Glomerular endothelial cell (primary cell): ENCODE results near the gene FHIT. TPM values are rescaled to one million over a fixed set of nuclear protein-coding genes. Genes with fewer than 3 reads are reported as not detected.

Experiments used
- DNase-seq: peaks from one replicate; pipeline ENCODE4 v3.0.0-alpha.2; 2011; ENCODE audit warnings: low read depth, low spot score; ENCODE audit errors: extremely low read depth
- total RNA-seq: library from RNA; depleted of rRNA; stranded (reverse); fragments of >200 nt; gene quantifications from 2 replicates; pipeline ENCODE4 v1.2.3, GENCODE V29; 2015

Gene FHIT
- total RNA-seq, 1 donor from 2014 or later: 8.1 TPM

DNA sequence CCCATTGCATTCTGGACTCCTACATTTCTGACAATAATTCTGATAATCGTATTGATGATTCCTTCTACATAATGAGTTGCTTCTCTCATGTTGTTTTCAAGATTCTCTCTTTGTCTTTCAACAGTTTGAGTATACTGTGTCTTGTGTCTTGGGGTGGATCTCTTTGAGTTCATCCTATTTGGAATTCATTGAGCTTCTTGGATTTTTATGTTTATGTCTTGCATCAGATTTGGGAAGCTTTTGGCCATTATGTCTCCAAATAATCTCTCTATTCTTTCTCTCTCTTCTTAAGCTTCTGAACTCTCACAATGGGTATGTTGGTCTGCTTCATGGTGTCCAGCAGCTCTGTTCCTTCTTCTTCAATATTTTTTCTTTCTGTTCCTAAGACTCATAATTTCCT is 592.2 kb downstream of the FHIT start:
- no peak for DNase-seq

DNA sequence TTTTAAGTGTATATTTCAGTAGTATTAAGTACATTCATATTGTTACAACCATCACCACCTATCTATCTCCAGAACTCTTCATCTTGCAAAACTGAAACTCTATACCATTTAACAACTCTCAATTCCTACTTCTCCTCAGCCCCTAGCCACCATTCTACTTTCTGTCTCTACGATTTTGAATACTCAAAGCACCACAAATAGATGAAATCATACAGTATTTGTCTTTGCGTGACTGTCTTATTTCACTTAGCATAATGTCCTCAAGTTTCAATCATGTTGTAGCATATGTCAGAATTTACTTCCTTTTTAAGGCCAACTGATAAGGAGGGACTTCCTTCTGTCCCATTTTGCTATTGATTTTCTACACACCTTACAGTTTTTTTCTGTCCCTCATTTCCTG is 593.3 kb downstream of the FHIT start:
- DNase-seq: no peak

DNA sequence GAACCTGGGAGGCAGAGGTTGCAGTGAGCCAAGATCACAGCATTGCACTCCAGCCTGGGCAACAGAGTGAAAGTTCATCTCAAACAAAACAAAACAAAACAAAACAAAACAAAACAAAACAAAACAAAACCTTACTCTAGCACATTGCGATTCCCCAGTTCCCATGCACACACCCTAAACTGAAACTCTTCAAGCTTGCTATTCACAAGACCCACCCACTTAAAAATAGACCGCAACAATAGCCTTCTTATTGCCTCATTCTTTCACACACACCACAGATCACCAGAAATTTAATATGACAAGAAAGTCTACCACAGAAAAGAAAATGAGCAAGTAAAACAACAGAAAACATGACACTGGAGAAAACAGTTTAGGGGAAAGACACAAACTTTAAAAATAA is 598.4 kb downstream of the FHIT start:
- DNase-seq: no peak

DNA sequence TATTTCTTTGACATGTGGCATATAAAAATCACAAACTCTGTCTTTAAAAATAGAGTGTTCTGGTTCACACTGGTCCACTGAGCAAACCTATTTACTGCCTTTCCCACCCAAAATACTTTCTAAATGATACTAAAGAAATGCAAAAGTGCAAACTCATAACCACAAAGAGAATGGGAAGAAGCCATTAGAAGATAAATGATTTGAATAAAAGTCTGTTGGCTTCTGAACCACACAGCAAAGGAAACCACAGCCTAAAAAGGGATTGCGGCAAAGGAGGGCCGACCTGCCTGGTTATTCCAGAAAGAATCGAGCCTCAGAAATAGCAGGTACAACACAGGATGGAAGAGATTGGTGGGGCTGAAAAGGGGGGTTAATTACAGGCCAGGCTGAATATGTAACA is 599.5 kb downstream of the FHIT start:
- no peak for DNase-seq

DNA sequence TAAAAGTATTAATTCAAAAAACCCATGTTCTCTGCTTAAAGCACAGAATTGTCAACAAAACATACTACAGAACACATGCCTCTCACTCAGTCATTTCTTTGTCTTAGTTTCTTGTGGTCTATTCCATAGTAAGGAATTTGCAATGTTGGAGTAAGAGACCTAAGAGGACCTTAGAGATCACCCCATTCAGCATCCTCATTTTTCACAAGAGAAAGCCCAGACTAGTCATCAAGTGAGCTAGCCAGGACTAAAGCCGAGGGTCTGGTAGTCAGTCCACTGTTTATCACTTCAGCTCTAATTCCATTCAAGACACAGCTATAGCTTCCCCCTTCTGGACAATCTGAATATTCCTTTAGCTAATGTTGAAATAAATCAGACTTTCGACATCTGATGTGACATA is 601.1 kb downstream of the FHIT start:
- no peak for DNase-seq

DNA sequence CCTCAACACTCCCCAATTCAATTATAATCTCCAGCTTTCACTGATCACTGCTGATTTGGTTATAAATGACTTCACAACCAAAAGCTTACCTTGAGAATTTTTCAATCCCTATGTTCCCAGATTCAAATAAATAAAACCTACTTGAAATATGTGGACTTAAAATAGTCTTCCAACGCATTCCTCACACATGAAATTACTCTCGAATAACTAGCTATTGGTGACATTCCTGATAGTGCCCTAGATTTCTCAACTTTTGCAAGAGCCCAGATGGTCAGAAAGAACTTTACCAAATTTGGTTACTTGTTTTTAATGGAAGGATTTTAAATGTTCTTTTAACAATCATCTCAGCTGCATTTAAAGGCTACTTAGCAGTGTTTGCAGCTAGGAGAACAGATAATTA is 605.5 kb downstream of the FHIT start:
- DNase-seq: no peak

DNA sequence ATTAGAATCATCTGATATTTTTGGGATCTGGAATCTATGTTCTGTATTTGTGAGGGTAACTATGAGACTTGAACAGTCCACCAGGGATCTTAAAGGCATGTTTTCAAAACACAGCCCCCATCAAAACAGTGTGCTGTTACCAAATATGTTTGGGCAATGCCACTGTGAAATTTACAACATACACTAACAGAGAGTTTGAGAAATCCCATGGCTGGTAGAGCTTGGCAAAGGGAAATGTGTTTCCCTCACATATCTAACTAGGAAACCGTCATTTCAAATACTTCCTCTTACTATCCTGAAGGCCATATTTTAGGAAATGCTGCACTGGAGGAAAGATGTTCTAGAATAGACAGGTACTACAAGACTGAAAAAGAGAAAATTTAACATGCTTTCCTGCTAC is 607.4 kb downstream of the FHIT start:
- no peak for DNase-seq

DNA sequence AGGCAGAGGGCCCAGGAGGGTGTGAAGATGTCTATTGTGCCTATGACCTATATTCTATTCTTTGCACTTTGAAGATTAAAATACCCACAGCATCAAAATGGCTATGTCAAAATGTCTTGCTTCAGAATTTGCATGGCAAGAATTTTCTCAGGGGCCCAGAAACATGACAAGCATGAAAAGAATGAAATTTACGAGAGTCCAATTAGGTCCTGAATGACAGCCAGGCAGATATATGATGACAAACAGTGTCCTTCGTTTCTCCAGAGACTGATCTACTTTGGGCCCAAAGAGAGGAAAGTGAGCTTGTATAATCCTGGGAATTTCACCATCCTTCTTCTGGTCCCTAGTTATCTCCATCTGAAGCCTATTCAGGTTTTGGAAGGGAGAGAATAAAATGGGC is 609.9 kb downstream of the FHIT start:
- DNase-seq: no peak

DNA sequence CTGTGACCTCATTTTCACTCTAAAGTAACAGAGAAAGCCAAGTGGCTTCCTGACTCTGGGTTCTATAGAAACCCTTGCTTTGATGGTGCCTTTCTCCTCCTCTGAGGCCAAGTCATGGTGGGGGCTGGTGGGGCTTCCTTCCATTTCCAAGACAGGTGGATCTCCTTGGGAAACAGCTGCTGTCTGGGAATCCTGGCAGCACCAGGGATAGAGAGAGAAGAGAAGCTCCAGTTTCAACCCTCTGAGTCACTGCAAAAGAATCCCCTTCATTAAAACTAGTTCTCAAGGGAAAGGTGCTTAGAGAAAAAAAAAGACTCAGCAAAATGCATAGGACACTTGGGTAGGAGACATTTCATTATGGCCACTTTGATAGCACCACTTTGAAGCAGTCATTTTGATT is 614.4 kb downstream of the FHIT start:
- DNase-seq: no peak

DNA sequence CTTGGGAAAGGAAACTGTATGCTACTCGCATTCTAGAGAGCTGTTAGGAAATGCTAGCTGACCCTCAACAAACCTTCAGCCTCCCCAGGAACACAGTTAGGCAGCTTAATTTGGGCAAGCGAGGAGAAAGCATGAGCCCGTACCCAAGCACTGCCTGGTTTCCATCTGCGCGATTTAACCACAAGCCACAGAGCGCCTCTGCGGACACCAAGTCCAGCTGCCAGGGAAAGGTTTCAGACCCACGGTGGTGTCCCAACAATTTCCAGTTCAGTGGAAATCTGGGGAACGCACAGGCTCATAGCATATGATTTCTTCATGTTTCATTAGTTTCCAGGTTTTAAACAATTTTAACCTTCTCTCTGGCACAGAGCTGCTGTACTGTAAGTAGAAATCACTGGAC is 617.6 kb downstream of the FHIT start:
- no peak for DNase-seq

DNA sequence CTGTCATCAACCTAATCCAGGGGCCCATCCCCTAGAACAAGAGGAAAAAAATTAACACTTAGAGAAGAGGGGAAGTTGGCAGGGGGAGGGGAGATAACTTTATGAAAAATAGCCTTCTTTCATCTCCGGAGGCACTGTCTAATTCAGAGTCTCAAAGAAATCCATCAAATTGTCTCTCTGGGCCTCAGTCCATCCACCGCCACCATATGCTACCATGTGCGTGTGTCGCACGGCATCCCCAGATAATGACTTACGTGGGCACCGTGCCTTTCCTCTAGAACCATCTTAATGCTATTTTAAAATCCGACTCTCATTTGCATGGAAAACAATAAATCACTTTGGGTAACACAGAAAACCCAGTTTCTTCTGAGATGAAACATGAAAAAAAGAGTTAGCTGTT is 619.7 kb downstream of the FHIT start:
- no peak for DNase-seq

DNA sequence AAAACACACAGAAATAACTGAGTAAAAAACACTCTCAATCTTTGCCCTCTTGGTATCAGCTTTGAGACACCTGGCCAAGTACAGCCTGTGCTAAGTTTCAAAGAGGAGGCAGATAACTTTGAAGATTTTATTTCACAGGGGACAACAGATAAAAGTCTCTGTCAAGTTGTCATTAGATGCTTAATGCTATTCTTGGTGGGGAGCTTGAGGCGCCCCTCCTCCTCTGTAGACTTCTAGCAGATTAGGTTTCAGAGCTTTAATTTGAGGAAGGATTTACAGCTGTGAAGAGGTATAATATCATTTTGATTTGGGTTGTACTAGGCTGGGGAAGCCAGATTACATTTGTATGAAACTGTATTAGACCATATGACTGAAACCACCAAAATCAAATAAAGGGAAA is 620.3 kb downstream of the FHIT start:
- DNase-seq: no peak

DNA sequence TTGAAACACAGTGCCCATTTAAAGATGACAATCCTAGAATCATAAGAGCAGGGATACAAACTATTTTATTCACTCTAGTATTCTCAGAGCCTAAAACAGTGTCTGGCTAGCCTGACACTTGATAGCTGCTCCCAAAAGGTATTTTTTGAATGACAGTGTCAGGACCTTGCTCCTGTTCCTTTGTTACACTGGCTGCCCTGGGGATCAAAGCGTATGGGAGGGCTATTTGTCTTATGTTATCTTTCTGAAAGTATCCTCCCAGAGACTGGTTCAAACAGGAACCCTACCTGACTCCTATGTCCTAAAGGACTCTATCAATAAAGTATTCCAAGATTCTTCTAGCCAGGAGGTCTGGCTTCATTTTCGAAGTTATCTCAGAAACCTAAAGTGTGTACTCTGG is 621.4 kb downstream of the FHIT start:
- DNase-seq: no peak

DNA sequence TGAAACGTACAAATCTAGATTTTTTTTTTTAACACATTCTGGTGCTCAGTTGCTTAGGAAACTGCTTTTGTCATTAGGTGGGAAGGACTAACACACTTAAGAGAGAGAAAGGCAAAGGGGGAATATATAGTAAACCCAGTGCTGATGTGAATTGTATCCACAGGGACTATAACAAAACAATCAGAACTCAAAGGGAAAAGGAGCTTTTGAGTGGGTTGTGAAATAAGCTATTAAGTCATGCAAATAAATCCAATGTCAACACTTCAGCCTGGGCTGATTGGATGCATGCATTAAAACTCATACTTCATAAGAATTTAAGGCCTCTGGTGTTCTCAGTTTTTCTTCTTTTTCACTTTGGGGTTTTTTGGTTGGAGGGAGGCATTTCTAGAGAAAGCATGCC is 628.9 kb downstream of the FHIT start:
- no peak for DNase-seq

DNA sequence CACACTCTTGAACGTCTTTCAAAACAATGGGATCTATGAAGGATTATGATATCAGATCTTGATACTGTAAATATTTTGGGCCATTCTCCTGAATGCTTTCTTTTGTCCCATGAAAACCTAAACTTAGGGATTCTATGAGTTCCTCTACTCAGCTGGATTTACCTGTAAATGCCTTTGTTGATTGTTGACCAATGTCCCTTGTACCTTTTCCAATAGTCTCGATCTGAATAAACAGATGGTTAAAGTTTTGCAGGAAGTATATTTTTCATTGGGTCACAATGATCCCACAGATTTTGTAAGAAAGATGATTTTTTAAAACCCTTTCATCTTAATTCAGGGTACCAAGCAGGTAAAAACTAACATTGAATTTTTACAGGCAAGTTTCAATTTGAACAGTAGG is 634.1 kb downstream of the FHIT start:
- DNase-seq: no peak

DNA sequence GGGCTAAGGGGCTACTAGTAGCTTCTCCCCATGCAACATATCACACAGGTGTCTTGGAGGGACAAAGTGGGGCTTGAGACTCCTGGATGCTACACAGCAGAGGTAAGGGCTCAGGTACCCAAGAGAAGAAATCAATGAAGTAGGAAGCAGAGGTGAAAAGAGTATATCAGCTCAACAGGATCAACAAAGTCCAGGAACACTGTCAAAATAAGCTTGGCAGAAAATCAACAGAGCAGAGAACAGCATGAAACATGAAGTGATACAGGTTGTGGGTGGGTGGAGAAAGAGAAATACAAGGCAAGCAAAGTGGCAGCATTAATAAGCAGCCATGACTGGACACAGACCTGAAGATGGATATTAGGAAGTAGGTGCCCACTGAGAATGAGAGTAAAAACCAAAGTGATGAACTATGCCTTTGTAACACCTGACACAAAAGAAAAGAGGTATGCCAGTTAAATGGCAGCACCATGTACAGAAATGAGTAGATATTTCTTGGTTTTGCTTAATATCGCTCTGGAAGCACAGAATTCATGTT is 637.4 kb downstream of the FHIT start:
- no peak for DNase-seq

DNA sequence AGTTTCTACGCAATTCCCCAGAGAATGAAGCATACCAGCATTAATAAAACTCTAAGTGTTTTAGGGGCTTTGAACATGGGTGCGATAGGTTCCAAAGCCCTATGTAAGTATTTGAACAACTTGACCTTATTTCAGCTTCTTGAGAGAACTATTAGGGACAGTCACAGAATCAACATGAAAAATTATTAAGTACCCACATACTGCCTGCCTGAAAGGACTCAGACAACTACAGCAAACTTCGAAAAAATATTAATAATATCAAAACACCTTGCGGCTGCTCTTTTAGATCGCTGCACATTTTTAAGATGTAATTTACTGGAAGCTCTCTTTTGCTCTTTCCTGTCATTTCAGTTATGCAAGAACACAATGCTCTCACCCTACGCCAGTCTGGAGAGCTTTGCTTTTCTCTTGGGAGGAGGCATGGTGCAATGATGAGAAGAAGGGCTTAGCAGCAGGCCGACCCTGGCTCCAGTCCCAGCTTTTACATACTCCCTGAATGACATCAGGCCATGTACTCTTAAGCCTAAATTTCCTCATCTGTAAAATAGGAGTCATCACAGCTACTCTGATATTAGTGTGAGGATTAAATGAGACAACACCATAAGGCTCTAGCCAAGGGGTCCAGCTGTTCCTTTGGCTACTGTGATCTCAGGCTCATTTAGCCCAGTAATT is 640.7 kb downstream of the FHIT start:
- no peak for DNase-seq

DNA sequence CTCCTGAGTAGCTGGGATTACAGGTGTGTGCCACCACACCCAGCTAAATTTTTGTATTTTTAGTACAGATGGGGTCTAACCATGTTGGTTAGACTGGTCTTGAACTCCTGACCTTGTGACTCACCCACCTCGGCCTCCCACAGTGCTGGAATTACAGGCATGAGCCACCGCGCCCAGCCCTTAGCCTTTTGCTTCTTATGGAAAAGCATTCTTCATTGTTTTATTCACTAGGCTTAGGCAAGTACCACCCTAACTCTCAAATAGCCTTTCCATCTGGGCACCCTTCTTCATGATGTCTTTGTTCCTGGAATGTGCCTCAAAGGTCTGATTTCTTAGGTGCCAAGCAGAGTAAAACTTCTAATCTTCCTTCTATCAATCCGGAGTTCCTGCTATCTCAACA is 641.8 kb downstream of the FHIT start:
- no peak for DNase-seq

DNA sequence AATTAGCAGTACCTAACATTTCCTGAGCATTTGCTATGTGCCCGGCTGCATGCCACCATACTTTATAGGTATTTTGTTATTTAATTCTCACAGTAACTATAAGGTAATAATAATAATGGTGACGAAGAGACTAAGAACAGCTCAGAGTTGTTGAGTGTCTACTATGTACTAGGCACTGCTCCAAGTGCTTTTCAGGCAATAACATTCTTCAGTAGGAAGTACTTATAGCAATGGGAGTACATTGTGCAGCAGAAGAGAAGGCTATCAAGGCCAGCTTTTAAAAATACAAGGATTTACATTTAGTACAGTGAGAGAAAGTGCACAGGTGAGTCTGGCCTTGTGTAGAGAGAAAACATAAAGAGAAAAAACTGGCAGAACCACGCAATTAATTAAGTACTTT is 647.4 kb downstream of the FHIT start:
- DNase-seq: no peak

DNA sequence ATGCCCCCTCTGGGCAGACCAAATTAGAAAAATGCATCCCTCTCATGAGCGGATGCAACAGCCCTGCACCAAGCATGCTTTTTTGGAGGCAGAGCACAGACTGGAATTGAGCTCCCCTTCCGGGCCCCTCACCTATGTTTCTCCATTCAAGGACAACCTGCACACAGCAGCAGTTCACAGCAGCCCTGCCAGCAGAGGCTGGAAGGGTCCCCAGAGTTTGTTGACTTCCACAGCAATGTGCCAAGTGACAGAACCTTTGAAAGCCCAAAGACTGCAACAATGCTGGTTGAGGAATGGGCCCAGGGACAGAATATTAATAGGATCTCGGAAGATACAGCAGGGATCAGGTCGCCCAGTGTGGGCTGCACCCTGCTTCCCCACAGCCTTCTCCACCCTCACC is 650.4 kb downstream of the FHIT start:
- no peak for DNase-seq

DNA sequence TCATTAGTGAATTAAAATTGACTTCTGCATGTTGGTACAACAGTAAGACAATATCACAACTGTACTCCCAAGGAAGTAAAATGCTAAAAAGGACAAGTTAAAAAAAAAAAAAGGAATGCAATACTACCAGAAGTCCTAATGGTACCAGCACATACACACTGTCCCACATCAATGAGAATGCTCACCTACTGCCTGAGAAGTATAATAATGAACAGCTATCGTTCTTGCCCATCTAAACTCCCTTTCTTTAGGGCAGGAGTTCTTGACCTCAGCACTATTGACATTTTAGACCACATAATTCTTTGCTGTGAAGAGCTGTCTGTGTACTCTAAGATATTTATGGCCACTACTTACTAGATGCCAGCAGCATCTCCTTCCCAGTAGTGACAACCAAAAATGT is 651.7 kb downstream of the FHIT start:
- DNase-seq: no peak

DNA sequence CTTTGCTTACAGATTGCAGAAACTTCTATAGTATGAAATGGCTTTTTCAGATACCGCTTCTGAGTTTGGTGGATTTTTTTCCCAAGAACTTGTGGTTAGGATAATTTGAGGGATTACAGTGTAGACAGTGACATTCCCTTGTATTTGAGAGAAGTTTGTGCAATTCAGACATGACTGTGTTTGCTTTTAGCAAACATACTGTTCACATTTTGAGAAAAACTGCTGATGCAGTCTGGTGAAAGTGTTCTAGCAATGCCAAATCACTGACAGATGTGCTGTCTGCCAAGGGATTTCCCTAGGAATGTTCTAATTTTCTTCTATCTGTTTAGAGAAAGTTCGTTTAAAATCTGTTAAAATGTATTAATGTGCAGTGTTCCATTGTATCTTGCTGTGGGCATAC is 652.6 kb downstream of the FHIT start:
- no peak for DNase-seq

DNA sequence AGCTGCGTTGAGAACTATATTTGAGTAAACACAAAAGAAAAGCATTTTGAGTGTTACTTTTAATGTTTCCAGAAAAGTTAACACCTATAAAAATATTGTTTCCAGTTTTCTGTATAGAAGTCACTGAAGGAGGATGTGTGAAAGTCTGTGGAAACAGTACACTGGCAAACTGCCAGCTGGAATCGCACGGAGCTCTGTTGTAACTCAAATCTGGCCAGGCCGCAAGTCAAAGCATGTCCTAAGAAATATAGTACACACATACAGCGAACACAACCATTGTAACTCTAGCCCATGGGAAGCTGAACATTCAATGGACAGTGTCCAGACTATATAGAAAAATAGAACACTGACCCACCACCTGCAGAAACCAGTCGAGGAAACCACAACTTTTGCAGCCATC is 657.2 kb downstream of the FHIT start:
- DNase-seq: no peak
